Spleen (tissue), 11 donors: ENCODE data around the gene PDCD4. TPM values are rescaled to one million over a fixed set of nuclear protein-coding genes. Genes with fewer than 3 reads are reported as not detected.

ENCODE experiments used
- DNase-seq: peaks from one replicate; pipeline ENCODE4 v3.0.0-alpha.2; 2020
- H3K27ac ChIP-seq, 8 donors: fragments of 200-600 bp; sonication (generic) in 7 of 8; 1 replicate in 4 of 8; 2 replicates in 4 of 8; pipeline versions ENCODE4 v1.5.0 to v1.8.0; 2016 to 2021; ENCODE audit warnings: inconsistent platforms in 4 of 8, mild to moderate bottlenecking in 4 of 8, moderate library complexity in 1 of 8
- H3K27me3 ChIP-seq, 7 donors: fragments of 200-600 bp; sonication (generic) in 6 of 7; replicated peaks in 1 of 7; 1 replicate in 4 of 7; 2 replicates in 3 of 7; pipeline versions ENCODE4 v1.5.0 to v1.8.0; 2016 to 2021; ENCODE audit warnings: inconsistent platforms in 3 of 7, mild to moderate bottlenecking in 1 of 7
- H3K36me3 ChIP-seq, 6 donors: fragments of 200-600 bp; sonication (generic) in 5 of 6; 1 replicate in 4 of 6; 2 replicates in 2 of 6; pipeline versions ENCODE4 v1.5.0 to v1.8.0; 2016 to 2021; ENCODE audit warnings: inconsistent platforms in 2 of 6
- H3K4me1 ChIP-seq, 6 donors: fragments of 200-600 bp; sonication (generic) in 5 of 6; 1 replicate in 3 of 6; 2 replicates in 3 of 6; pipeline versions ENCODE4 v1.5.0 to v1.8.0; 2016 to 2021; ENCODE audit warnings: inconsistent platforms in 3 of 6
- H3K4me3 ChIP-seq, 8 donors: fragments of 200-600 bp; sonication (generic) in 7 of 8; 1 replicate in 4 of 8; 2 replicates in 4 of 8; pipeline versions ENCODE4 v1.5.0 to v1.8.0; 2016 to 2021; ENCODE audit warnings: inconsistent platforms in 4 of 8, mild to moderate bottlenecking in 4 of 8, moderate library complexity in 2 of 8
- H3K9me3 ChIP-seq, 8 donors: fragments of 200-600 bp; sonication (generic) in 7 of 8; 1 replicate in 4 of 8; 2 replicates in 4 of 8; pipeline versions ENCODE4 v1.5.0 to v1.8.0; 2016 to 2021; ENCODE audit warnings: inconsistent platforms in 4 of 8
- POLR2A ChIP-seq, 3 donors: fragments of 450-650 bp; IDR thresholded peaks; one replicate each; pipeline ENCODE4 v1.5.1; 2017; ENCODE audit warnings: antibody characterized with exemption in 3 of 3, mild to moderate bottlenecking in 1 of 3
- POLR2AphosphoS5 ChIP-seq, 3 donors: sonication (generic); formaldehyde crosslinking; IDR thresholded peaks; one replicate each; pipeline ENCODE4 v1.5.1; 2017; ENCODE audit warnings: antibody characterized with exemption in 3 of 3
- WGBS, 5 donors: extraction: QIAGEN DNeasy Blood & Tissue Kit in 3 of 5; methylation state at CpG; one replicate each; pipeline versions ENCODE4 v1.1.5 to v1.1.7; 2013 to 2018; 5-methylcytosine and 5-hydroxymethylcytosine counted together
- intact Hi-C: fragments of 100-400 bp; cut with DNase I; formaldehyde crosslinking; loops from one replicate; pipeline ENCODE4 v1.15.0; 2023; ENCODE audit warnings: low total_unique reads
- polyA plus RNA-seq, 3 donors: library from polyadenylated mRNA; stranded (reverse); fragments of 200-250 nt; gene quantifications; one replicate each; pipeline ENCODE4 v1.2.1, GENCODE V29; 2013
- total RNA-seq, 7 donors: library from RNA; depleted of rRNA in 3 of 7; stranded (reverse); fragments of >200 nt in 3 of 7; fragmentation: NEBNext Ultra II Directional in 4 of 7; extraction: Animal tissue kit (Norgen Biotek cat#: 25700) in 4 of 7; gene quantifications; one replicate each; pipeline versions ENCODE4 v1.1.0 to v1.2.1, GENCODE V29; 2016 to 2021
- TF ChIP-seq, protein P1 (sequence below), 11 experiments: fragments of 200-600 bp in 7 of 11; fragments of 450-650 bp in 4 of 11; sonication (generic) in 4 of 11; IDR thresholded peaks in 8 of 11; conservative IDR thresholded peaks in 3 of 11; 1 replicate in 7 of 11; 2 replicates in 4 of 11; pipeline versions ENCODE4 v1.4.0 to v1.8.0; 2016 to 2021; ENCODE audit warnings: antibody characterized with exemption in 11 of 11, inconsistent platforms in 4 of 11, mild to moderate bottlenecking in 1 of 11
- donor health status: healthy with polysubstance abuse.
- donor health status: DM: no; HTN: no; CAD: no; lungs with moderate emphysema.
- donor health status: DM: no; HTN: no; CAD: no.
- donor health status: Bipolar disorder and iron deficiency.
- donor health status: healthy.
- donor health status: DM: no; HTN: no; CAD: no.
- donor health status: DM: yes; HTN: yes; CAD: no.

The PDCD4 gene
- total and polyA plus RNA-seq, 10 donors, result 121 to 204 (median 161) TPM

DNA sequence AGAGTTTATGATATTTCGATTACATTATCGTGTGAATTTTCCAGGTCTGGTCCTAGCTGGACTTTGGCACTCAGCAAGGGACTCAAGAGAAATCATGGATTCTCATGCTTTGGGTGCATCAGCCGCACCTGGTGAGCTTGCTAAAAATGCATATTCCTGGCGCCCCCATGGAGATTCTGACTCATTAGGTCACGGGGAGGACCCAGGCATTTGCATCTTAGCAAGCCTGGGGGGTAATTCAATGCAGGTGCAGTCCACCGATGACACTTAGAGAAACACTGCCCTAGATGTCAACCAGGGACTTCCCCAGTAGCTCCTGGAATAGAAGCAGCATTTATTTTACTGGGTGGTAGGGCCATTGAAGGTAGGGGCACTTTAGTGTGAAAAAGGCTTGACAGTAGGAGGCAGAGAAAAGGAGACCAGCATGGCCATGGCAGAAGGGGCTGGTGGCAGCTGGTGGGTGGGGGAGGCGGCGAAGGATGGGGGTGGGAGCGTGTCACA is 29.9 kb upstream of the PDCD4 start:
- Histone ChIP-seq H3K4me3 (peak overlapping the region in 1 of 8 donors; percentile 27), H3K27me3 (no peaks in the 10 kb centered on the region), H3K9me3 (no peaks in the 10 kb centered on the region), H3K4me1 (peaks cover 12 to 77% (median 50%) of the 10 kb centered on the region in 6 donors), H3K36me3 (no peaks in the 10 kb centered on the region), H3K27ac (peak overlapping the region; percentile 39 to 86 (median 68))
- no peak for DNase-seq
- TF ChIP-seq, protein P1, sequence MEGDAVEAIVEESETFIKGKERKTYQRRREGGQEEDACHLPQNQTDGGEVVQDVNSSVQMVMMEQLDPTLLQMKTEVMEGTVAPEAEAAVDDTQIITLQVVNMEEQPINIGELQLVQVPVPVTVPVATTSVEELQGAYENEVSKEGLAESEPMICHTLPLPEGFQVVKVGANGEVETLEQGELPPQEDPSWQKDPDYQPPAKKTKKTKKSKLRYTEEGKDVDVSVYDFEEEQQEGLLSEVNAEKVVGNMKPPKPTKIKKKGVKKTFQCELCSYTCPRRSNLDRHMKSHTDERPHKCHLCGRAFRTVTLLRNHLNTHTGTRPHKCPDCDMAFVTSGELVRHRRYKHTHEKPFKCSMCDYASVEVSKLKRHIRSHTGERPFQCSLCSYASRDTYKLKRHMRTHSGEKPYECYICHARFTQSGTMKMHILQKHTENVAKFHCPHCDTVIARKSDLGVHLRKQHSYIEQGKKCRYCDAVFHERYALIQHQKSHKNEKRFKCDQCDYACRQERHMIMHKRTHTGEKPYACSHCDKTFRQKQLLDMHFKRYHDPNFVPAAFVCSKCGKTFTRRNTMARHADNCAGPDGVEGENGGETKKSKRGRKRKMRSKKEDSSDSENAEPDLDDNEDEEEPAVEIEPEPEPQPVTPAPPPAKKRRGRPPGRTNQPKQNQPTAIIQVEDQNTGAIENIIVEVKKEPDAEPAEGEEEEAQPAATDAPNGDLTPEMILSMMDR (IDR thresholded peaks at IDR 0.05 in 8 of 11, conservative IDR thresholded peaks at IDR 0.05 in 3 of 11), result no peak
- peak in 1 of 3 donors; percentile 56 for TF ChIP-seq POLR2AphosphoS5 (IDR thresholded peaks at IDR 0.05)
- 68 to 80% (median 73%) methylated on average over 9 of the region's 9 CpGs for WGBS, 5 donors
- intact Hi-C loops, result no loop called here

DNA sequence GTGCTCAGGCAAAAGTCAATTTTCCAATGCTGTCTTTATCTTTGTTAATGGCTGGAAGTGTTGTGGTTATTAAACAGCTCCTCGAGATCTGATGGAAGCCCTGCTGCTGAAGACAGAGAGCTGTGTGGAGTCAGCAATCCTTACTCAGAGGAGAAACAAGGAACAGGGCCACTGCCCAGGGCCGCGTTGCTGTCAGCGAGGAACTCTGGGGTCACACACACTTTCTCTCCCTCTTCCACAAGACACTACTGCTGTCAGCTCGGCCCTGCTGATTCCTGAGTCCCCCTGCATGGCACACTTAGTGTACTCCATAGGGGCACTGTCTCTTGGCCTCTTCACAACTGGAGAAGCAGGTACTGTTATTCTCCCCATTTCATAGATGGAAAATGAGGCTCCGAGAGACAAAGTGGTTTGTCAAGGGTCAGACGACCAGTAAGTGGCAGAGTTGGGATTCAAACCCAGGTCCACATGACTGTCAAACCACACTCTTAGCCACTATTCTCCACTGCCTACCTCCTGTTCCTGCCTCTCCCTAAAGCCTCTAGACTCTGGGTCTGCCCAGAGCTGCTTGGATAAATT is 29.3 kb upstream of the PDCD4 start:
- intact Hi-C loops, result no loop called here
- H3K4me3 ChIP-seq, result peak overlapping the region in 1 of 8 donors; percentile 27
- 61 to 67% (median 65%) methylated on average over 7 of the region's 7 CpGs for WGBS, 5 donors
- no peak for DNase-seq
- peak overlapping the region; percentile 39 to 86 (median 68) for H3K27ac ChIP-seq
- H3K36me3 ChIP-seq, result no peaks in the 10 kb centered on the region
- H3K9me3 ChIP-seq, result no peaks in the 10 kb centered on the region
- TF ChIP-seq, protein P1 (IDR thresholded peaks at IDR 0.05 in 8 of 11, conservative IDR thresholded peaks at IDR 0.05 in 3 of 11), result no peak
- H3K4me1 ChIP-seq, result peaks cover 12 to 76% (median 47%) of the 10 kb centered on the region in 6 donors
- H3K27me3 ChIP-seq, result no peaks in the 10 kb centered on the region

GRCh38 chr10:110843031-110843430 is 28.7 kb upstream of the PDCD4 start:
- Histone ChIP-seq H3K4me3 (peak overlapping the region in 1 of 8 donors; percentile 27), H3K27ac (peak overlapping the region; percentile 39 to 86 (median 68)), H3K36me3 (no peaks in the 10 kb centered on the region), H3K9me3 (no peaks in the 10 kb centered on the region), H3K4me1 (peaks cover 12 to 71% (median 46%) of the 10 kb centered on the region in 6 donors), H3K27me3 (no peaks in the 10 kb centered on the region)
- intact Hi-C loops, result no loop called here
- DNase-seq, result no peak
- 10 to 33% (median 28%) methylated on average over 2 of the region's 2 CpGs for WGBS, 5 donors
- TF ChIP-seq POLR2A (IDR thresholded peaks at IDR 0.05) (no peak), POLR2AphosphoS5 (IDR thresholded peaks at IDR 0.05) (peak in 1 of 3 donors; percentile 65)
- TF ChIP-seq, protein P1 (IDR thresholded peaks at IDR 0.05 in 8 of 11, conservative IDR thresholded peaks at IDR 0.05 in 3 of 11), result no peak

DNA sequence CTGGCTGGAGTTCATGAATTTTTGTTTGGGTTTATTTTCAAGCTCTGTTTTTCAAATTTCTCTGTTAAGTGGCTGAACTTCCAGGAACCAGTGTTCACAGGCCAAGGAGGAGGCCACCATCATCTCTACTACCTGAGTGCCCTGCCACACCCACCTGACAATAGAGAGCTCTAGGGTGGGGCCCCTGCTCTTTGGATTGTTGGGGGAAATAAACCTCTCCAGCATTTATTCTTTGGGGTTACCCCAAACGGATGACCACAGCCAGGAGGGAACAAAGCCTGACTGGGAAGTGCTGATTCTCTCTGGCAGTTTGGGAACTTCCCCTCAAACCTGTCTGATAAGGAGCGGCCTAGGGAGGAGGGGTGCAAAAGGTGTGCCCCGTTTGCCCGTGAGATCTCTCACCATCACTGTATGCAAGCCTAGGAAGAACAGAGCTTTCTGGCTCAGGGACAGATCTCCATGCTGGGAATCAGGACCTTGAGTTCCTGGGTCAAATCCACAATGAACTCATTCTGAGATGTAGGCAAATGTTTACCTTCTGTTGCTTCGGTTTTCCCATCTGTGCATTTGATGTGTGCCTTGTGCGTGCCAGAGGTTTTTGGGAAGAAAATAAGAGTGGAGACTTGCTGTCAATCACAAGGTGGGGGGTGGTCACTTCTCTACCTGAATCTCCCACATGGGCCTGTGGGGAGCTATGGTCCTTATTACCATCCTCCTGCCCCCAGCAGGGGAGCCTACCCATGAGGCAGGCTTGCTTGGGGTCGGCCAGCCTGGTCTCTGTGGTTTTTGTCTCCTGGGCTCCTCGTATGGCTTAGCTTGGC is 27.7 kb upstream of the PDCD4 start:
- Histone ChIP-seq H3K4me3 (no peak overlapping the region), H3K36me3 (no peaks in the 10 kb centered on the region), H3K27ac (peak overlapping the region in 7 of 8 donors; percentile 39 to 86 (median 71)), H3K9me3 (no peaks in the 10 kb centered on the region), H3K4me1 (peaks cover 12 to 80% (median 47%) of the 10 kb centered on the region in 6 donors), H3K27me3 (no peaks in the 10 kb centered on the region)
- no peak for DNase-seq
- intact Hi-C loops, result no loop called here
- TF ChIP-seq POLR2AphosphoS5 (IDR thresholded peaks at IDR 0.05) (no peak), POLR2A (IDR thresholded peaks at IDR 0.05) (no peak)
- TF ChIP-seq, protein P1 (IDR thresholded peaks at IDR 0.05 in 8 of 11, conservative IDR thresholded peaks at IDR 0.05 in 3 of 11), result no peak
- 68 to 88% (median 82%) methylated on average over 8 of the region's 8 CpGs for WGBS, 5 donors
